NCI-H2227 (cell line): ENCODE results near the gene GLIS2.
A peak's percentile ranks its signal among the peaks of the same experiment; 100 is the strongest.

ENCODE experiments used
- DNase-seq: peaks from one replicate; lab custom pipeline; 2025; ENCODE audit not compliant: unreplicated experiment; lab: John Stamatoyannopoulos, UW

The GLIS2 gene

DNA sequence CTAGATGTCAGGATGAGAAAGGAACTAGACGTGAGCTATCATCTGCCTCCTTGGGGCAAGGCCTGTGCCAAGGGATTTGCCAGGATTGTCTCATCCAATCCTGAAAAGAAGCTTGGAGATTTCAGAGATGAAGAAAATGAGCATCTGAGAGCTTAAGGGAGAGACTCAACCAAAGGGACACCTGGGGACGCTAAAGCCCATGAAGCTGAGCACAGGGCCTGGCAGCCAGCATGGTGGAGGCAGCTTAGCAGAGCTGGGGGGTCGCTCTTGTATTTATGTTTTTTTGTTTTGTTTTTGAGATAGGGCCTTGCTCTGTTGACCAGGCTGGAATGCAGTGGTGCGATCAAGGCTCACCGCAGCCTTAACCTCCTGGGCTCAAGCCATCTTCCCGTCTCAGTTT is 18.4 kb upstream of the GLIS2 start:
- DNase-seq = no peak

DNA sequence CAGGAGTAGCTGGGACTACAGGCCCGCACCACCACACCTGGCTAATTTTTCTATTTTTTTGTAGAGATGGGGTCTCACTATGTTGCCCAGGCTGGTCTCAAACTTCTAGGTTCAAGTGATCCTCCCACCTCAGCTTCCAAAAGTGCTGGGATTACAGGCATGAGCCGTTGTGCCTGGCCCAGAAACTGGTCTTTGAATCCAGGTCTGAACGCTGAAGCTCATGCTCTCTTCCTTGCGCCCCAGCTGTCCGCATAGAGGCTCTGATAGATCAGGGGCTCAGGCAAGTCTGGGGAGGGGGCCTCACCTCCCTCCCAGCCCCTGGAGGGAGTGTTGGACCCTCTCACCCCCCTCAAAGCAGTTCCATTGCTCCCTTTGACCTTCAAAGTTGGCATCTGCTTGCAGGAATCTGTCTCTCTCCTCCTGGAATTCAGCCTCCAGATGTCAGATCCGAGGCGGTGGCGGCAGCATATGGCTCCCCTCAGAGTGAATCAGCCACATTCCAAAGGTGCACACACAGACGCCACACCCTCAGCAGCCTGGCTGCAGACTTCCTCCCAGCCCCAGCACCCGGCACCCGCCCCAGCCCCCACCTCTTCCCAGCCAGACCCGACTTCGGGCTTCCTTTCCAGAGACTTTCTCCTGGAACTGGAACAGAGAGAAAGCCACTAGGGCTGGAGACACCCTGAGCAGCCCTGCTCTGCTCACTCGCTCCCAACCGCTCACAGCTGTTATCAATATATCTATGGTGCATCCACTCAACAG is 16.9 kb upstream of the GLIS2 start:
- DNase-seq = no peak

GRCh38 chr16:4301177-4301576 is 14.7 kb upstream of the GLIS2 start:
- DNase-seq = no peak

- no peak for DNase-seq
Measured at GRCh38 chr16:4301968-4302367, 13.9 kb upstream of the GLIS2 start.

- DNase-seq = peak; percentile 56
Measured at GRCh38 chr16:4303973-4304372, 11.9 kb upstream of the GLIS2 start.

GRCh38 chr16:4306470-4307214 is 9.2 kb upstream of the GLIS2 start:
- peak; percentile 60 for DNase-seq

GRCh38 chr16:4307215-4308037 is 8.4 kb upstream of the GLIS2 start:
- DNase-seq = peak; percentile 64

DNA sequence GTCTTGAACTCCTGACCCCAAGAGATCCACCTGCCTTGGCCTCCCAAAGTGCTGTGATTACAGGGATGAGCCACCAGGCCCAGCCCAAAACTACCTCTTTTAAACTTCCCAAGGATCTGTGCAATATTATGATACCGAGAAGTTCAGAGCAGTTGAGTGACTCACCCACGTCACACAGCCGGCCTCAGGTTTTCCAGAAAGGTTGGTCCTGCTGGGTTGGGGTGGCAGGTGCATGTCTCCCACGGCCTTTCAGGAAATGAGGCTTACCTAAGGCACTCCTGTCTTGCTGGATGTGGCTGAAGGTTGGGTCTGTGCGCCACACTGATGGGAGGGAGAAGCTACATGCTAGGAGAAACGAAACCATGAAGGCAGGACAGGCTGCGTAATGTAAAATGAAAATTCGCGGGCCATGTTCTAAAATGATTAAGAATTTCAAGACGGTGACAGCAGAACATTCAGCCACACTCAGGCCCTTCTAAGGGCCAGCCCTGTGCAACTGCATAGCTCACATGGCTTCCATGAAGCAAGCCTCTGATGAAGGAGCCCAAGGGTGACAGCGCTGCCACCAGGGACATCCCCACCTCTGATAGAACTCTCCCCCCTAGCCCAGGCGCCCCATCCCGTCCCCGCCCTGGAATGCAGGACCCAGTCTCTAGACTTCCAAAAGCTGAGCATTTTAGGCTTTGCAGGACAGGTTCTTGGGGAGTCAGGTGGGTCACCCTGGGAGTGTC is 6.6 kb upstream of the GLIS2 start:
- no peak for DNase-seq

GRCh38 chr16:4309833-4310266 is 6.0 kb upstream of the GLIS2 start:
- DNase-seq = peak; percentile 63

GRCh38 chr16:4313563-4314531 is 2.0 kb upstream of the GLIS2 start:
- DNase-seq = no peak

- peak; percentile 74 for DNase-seq
Measured at GRCh38 chr16:4314532-4315185, 1.2 kb upstream of the GLIS2 start.

GRCh38 chr16:4316108-4316863 is 419 bp downstream of the GLIS2 start:
- DNase-seq = peak; percentile 68

DNA sequence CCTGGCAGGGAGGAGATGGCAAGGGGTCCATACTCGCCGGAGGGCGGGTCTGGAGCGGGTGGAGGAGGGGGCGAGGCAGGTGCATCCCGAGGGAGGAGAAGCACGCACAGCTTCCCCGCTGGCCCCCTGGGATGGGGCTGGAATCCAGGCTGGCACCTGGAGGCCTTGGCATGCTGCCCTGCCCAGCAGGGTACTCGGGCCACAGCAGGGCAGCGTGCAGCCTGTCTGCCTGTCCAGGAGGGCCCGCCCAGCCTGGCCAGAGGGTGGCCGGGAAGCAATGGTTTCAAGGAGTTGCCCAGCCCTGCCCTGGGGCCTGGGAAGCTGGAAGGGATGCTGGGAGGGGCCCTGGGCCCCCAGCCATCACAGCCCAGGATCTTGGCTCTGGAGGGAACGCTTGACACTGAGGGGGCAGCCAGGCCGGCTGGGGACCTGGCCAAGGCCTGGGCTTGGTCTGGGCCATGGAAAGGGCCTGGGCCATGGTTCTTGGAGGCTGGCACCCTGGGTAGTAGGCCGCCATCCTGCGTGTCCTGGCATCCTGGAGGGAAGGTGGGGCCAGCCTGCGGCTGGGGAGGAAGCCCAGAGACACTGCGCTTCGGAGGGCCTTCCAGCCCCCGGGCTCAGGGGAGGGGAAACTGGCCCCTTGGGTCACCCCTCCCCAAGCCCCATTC is 1.1 kb downstream of the GLIS2 start:
- no peak for DNase-seq

DNA sequence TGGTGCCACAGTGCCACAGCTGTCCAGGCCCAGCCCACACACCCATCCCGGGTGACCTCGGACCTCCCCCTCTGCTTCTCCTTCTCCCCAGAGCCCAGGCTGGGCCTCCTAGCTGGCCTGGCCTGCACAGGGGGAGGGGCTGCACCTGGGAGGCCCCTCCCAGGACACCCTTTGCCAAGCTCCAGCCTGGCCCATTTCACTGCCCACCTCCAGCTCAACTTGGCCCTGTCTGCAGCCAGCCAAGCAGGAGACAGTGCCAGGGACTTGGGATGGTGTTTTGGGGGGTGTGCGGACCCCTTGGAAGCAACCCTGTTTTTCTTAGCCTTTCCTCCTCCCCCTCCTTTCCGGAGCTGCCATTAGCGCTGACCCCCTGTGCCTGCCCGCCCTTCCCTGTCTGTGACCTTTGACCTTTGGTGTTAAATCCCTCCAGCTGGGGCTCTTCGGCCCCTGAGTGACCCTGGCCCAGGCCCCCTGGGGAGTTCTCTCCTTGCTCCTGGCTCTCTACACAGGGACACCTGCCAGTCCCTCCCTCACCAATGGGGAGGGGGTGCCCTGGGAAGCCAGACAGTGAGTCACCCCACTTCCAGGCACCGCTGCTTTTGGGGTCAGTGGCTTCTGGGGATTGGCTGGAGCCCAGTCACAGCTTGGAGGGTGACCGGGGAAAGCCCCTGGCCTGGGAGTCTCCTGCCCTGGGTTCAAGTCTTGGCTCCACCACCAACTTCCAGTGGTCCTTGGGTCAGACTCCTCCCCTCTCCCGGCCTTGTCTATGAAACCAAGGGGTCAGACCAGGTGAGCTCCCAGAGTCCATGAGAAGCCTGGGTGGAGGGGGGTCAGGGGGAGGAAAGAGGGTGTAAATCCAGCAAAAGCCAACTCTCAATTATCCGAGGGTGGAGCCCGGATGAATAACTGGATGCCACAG is 1.9 kb downstream of the GLIS2 start:
- peak; percentile 41 for DNase-seq

- no peak for DNase-seq
Measured at GRCh38 chr16:4318451-4318910, 2.6 kb downstream of the GLIS2 start.

DNA sequence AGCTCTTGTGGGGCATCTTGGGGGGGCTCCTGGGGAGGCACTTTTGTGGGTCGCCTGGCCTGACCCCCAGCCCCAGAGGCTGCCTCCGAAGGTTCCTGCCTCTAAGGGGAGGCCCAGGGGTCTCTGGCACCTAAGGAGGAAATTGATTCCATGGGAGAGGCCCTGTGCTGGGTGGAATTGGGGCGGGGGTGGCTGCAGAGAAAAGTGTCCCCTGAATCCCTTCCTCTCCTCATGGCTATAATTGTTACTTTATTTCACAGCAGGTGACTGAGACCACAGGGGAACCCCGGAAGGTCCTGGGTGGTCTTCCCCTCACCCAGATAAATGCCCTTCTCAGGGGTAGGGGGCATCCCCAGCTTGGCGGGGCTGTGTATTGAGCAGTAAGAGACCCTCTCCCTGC is 3.1 kb downstream of the GLIS2 start:
- DNase-seq = no peak
